H1 (cell line): ENCODE data around the gene NEURL1B. TPM values are rescaled to one million over a fixed set of nuclear protein-coding genes. Genes with fewer than 3 reads are reported as not detected.

Experiments
- CTCF ChIA-PET: fragments of 300-600 bp; sonication (Branson Sonifier 250); formaldehyde crosslinking; loops from one replicate; lab custom pipeline; 2021; ENCODE audit not compliant: partially characterized antibody; lab: Charles Lee
- POLR2A ChIA-PET: fragments of 300-600 bp; sonication (Branson Sonifier 250); formaldehyde crosslinking; loops from one replicate; lab custom pipeline; 2021; ENCODE audit warnings: inconsistent platforms; ENCODE audit not compliant: partially characterized antibody; lab: Charles Lee
- DNase-seq, 2 experiments: peaks; one replicate each; pipeline versions ENCODE4 v3.0.0 to v3.0.0-alpha.2; 2010 to 2022; ENCODE audit warnings: low spot score in 2 of 2, low read depth in 1 of 2, mixed read lengths in 1 of 2
- FAIRE-seq: peaks from 2 replicates; lab custom pipeline; 2011; peaks lifted over from hg19 to GRCh38; lab: Jason Lieb, UNC
- H2AFZ ChIP-seq: 2 replicates; pipeline ENCODE4 v1.8.1; 2012; ENCODE audit warnings: low read length, inconsistent platforms
- H2AK5ac ChIP-seq: 2 replicates; pipeline ENCODE4 v1.6.1; 2013; ENCODE audit warnings: low read depth, low read length
- H2BK120ac ChIP-seq: replicated peaks from 2 replicates; pipeline ENCODE3; 2013; ENCODE audit warnings: low read depth, low read length, inconsistent platforms
- H2BK12ac ChIP-seq: 2 replicates; pipeline ENCODE4 v1.6.1; 2013; ENCODE audit warnings: low read depth, low read length
- H2BK15ac ChIP-seq: 2 replicates; pipeline ENCODE4 v1.6.1; 2013; ENCODE audit warnings: low read length
- H2BK20ac ChIP-seq: 2 replicates; pipeline ENCODE4 v1.6.1; 2013; ENCODE audit warnings: low read length
- H2BK5ac ChIP-seq: 2 replicates; pipeline ENCODE4 v1.6.1; 2013; ENCODE audit warnings: low read depth, low read length
- H3K14ac ChIP-seq: 2 replicates; pipeline ENCODE4 v1.6.1; 2013; ENCODE audit warnings: inconsistent platforms; ENCODE audit not compliant: insufficient read length
- H3K18ac ChIP-seq: 2 replicates; pipeline ENCODE4 v1.6.1; 2013; ENCODE audit warnings: low read length; ENCODE audit errors: extremely low read depth
- H3K23ac ChIP-seq: 2 replicates; pipeline ENCODE4 v1.6.1; 2013; ENCODE audit warnings: inconsistent platforms; ENCODE audit not compliant: insufficient read length
- H3K23me2 ChIP-seq: 2 replicates; pipeline ENCODE4 v1.6.1; 2013; ENCODE audit warnings: low read depth, low read length
- H3K27ac ChIP-seq: 2 replicates; pipeline ENCODE4 v1.6.1; 2011; ENCODE audit warnings: low read depth, low read length, inconsistent platforms
- H3K27me3 ChIP-seq, 4 experiments: replicated peaks in 1 of 4; 1 replicate in 1 of 4; 2 replicates in 3 of 4; pipeline versions ENCODE4 v1.6.1 to v1.8.1; 2011 to 2013; ENCODE audit warnings: low read length in 3 of 4, mild to moderate bottlenecking in 3 of 4, inconsistent platforms in 2 of 4, mixed read lengths in 2 of 4, moderate library complexity in 1 of 4; ENCODE audit not compliant: control insufficient read depth in 3 of 4, insufficient read depth in 3 of 4; ENCODE audit errors: extremely low read depth in 1 of 4
- H3K36me3 ChIP-seq, 4 experiments: 2 replicates each; pipeline versions ENCODE4 v1.6.1 to v1.8.1; 2011 to 2013; ENCODE audit warnings: mild to moderate bottlenecking in 4 of 4, low read length in 3 of 4, moderate library complexity in 2 of 4, control low read depth in 1 of 4, inconsistent platforms in 1 of 4; ENCODE audit not compliant: insufficient read depth in 4 of 4, control insufficient read depth in 2 of 4
- H3K4ac ChIP-seq: replicated peaks from 2 replicates; pipeline ENCODE3; 2013; ENCODE audit warnings: low read length, low read depth, mixed read lengths, inconsistent platforms; ENCODE audit not compliant: insufficient read length
- H3K4me1 ChIP-seq, 4 experiments: replicated peaks in 1 of 4; 1 replicate in 1 of 4; 2 replicates in 3 of 4; pipeline versions ENCODE4 v1.6.1 to v1.8.1; 2011 to 2013; ENCODE audit warnings: low read length in 3 of 4, inconsistent platforms in 2 of 4, mixed read lengths in 1 of 4; ENCODE audit not compliant: insufficient read depth in 4 of 4, control insufficient read depth in 3 of 4
- H3K4me2 ChIP-seq, 2 experiments: 2 replicates each; pipeline versions ENCODE4 v1.6.1 to v1.8.1; 2011 to 2013; ENCODE audit warnings: low read depth in 2 of 2, low read length in 2 of 2, control low read depth in 1 of 2, inconsistent platforms in 1 of 2, mild to moderate bottlenecking in 1 of 2; ENCODE audit not compliant: insufficient read depth in 1 of 2
- H3K4me3 ChIP-seq, 4 experiments: fragments of 200-600, 300-600 bp in 1 of 4; sonication (generic), shearing (Covaris generic), sonication (Bioruptor Twin) in 1 of 4; 2 replicates each; pipeline versions ENCODE4 v1.5.1 to v1.8.1; 2011 to 2016; ENCODE audit warnings: low read length in 4 of 4, low read depth in 3 of 4, control low read depth in 2 of 4, inconsistent platforms in 2 of 4, mild to moderate bottlenecking in 2 of 4, mixed read lengths in 1 of 4, moderate library complexity in 1 of 4; ENCODE audit not compliant: insufficient read depth in 2 of 4; ENCODE audit errors: extremely low read depth in 1 of 4
- H3K56ac ChIP-seq: replicated peaks from 2 replicates; pipeline ENCODE3; 2013; ENCODE audit warnings: low read depth, mild to moderate bottlenecking, mixed read lengths, low read length, inconsistent platforms; ENCODE audit not compliant: insufficient read length
- H3K79me1 ChIP-seq: 2 replicates; pipeline ENCODE4 v1.6.1; 2013; ENCODE audit warnings: low read depth, low read length, control low read depth
- H3K79me2 ChIP-seq, 2 experiments: 2 replicates each; pipeline versions ENCODE4 v1.6.1 to v1.8.1; 2012 to 2013; ENCODE audit warnings: low read length in 2 of 2, mild to moderate bottlenecking in 2 of 2, inconsistent platforms in 1 of 2; ENCODE audit not compliant: insufficient read depth in 2 of 2, control insufficient read depth in 1 of 2
- H3K9ac ChIP-seq, 4 experiments: replicated peaks in 1 of 4; 1 replicate in 1 of 4; 2 replicates in 3 of 4; pipeline versions ENCODE4 v1.6.1 to v1.8.1; 2011 to 2013; ENCODE audit warnings: low read depth in 3 of 4, low read length in 3 of 4, control low read depth in 2 of 4, mild to moderate bottlenecking in 2 of 4, moderate library complexity in 2 of 4, inconsistent platforms in 1 of 4; ENCODE audit errors: extremely low read depth in 1 of 4
- H3K9me3 ChIP-seq, 2 experiments: 2 replicates each; pipeline versions ENCODE4 v1.6.1 to v1.8.1; 2012 to 2013; ENCODE audit warnings: mild to moderate bottlenecking in 2 of 2, moderate library complexity in 2 of 2, control low read depth in 1 of 2, inconsistent platforms in 1 of 2, low read depth in 1 of 2, low read length in 1 of 2, mixed read lengths in 1 of 2; ENCODE audit not compliant: insufficient read depth in 2 of 2
- H4K20me1 ChIP-seq, 2 experiments: replicated peaks in 1 of 2; 2 replicates each; pipeline versions ENCODE3 to v1.8.1; 2011 to 2013; ENCODE audit warnings: inconsistent platforms in 2 of 2, low read length in 2 of 2, mild to moderate bottlenecking in 1 of 2; ENCODE audit not compliant: insufficient read depth in 2 of 2, control insufficient read depth in 1 of 2
- H4K5ac ChIP-seq: 2 replicates; pipeline ENCODE4 v1.6.1; 2013; ENCODE audit warnings: low read length, low read depth, mixed read lengths, inconsistent platforms; ENCODE audit not compliant: insufficient read length
- H4K8ac ChIP-seq: 2 replicates; pipeline ENCODE4 v1.8.0; 2013; ENCODE audit warnings: mild to moderate bottlenecking, moderate library complexity, low read length, inconsistent platforms; ENCODE audit not compliant: insufficient read depth; ENCODE audit errors: extremely low read depth
- H4K91ac ChIP-seq: replicated peaks from 2 replicates; pipeline ENCODE3; 2013; ENCODE audit warnings: low read length, mixed read lengths, inconsistent platforms; ENCODE audit not compliant: insufficient read length
- BCL11A ChIP-seq, 2 experiments: IDR thresholded peaks; one replicate each; pipeline ENCODE4 v1.6.1; 2011; ENCODE audit warnings: low read depth in 2 of 2, low read length in 2 of 2, mild to moderate bottlenecking in 2 of 2
- KDM1A ChIP-seq: fragments of 200-600, 300-600 bp; sonication (generic); IDR thresholded peaks from 2 replicates; pipeline ENCODE4 v1.7.1; 2016; ENCODE audit warnings: mild to moderate bottlenecking, low read length, borderline replicate concordance
- WGBS, 2 experiments: shearing (Covaris generic) in 1 of 2; methylation state at CpG; one replicate each; pipeline versions ENCODE4 v1.1.6 to v1.1.7; 2013 to 2015; ENCODE audit warnings: low lambda C conversion rate in 2 of 2, mixed read lengths in 2 of 2, inconsistent platforms in 1 of 2, low coverage in 1 of 2, missing lambda C conversion rate in 1 of 2; ENCODE audit not compliant: insufficient replicate concordance in 2 of 2, insufficient coverage in 1 of 2, insufficient read length in 1 of 2; ENCODE audit errors: extremely low coverage in 1 of 2, missing lambda C conversion rate in 1 of 2; 5-methylcytosine and 5-hydroxymethylcytosine counted together
- polyA plus RNA-seq, 7 experiments: library from polyadenylated mRNA; depleted of rRNA in 3 of 7; stranded (reverse) in 5 of 7; unstranded in 2 of 7; fragments of >200 nt in 5 of 7; fragments of 200-250 nt in 2 of 7; gene quantifications; 1 replicate in 5 of 7; 2 replicates in 1 of 7; 4 replicates in 1 of 7; pipeline versions ENCODE4 v1.2.1 to v1.2.3, GENCODE V29; 2011 to 2013; ENCODE audit warnings: missing spikeins in 2 of 7, mixed read lengths in 2 of 7
- total RNA-seq: library from RNA; stranded (reverse); fragmentation: NEBNext Ultra II Directional; extraction: Animal tissue kit (Norgen Biotek cat#: 25700); gene quantifications from 2 replicates; pipeline ENCODE4 v1.2.1, GENCODE V29; 2021

The NEURL1B gene
- total and polyA plus RNA-seq, 2 of the 8 experiments (the other 6 are each of a cell fraction or from before 2014, with no cell fraction given): 3.3 to 6.1 TPM

- 84% methylated on average over 10 of the region's 11 CpGs; no CpG with 5 or more reads in 1 of the 2 experiments for WGBS, 2 experiments
- Histone ChIP-seq H4K20me1 (peaks cover 0 to 8% of the 10 kb centered on the region in 2 experiments), H3K4me3 (no peak overlapping the region), H3K9me3 (no peaks in the 10 kb centered on the region), H3K23me2 (peaks cover 7% of the 10 kb centered on the region; the same call in 1 of the 2 replicates), H4K8ac (0 out of 2 replicates have a peak overlapping the region, but pooled peaks have one; percentile 42), H3K27ac (no peak overlapping the region), H3K79me1 (no peaks in the 10 kb centered on the region), H3K4ac (no peak overlapping the region), H2AFZ (no peak overlapping the region), H3K27me3 (peaks cover 0 to 16% (median 12%) of the 10 kb centered on the region in 4 experiments; a peak in 5 of 7 replicates), H3K23ac (no peak overlapping the region), H3K36me3 (no peaks in the 10 kb centered on the region), H3K14ac (no peak overlapping the region), H2BK120ac (no peak overlapping the region), H4K5ac (no peak overlapping the region), H3K79me2 (no peaks in the 10 kb centered on the region), H2BK12ac (0 out of 2 replicates have a peak overlapping the region, but pooled peaks have one; percentile 28), H3K4me2 (no peak overlapping the region), H3K4me1 (peaks cover 5 to 31% (median 8%) of the 10 kb centered on the region in 4 experiments; a peak in 6 of 7 replicates), H3K9ac (no peak overlapping the region), H3K56ac (no peak overlapping the region), H2BK15ac (no peak overlapping the region), H4K91ac (no peak overlapping the region), H2BK20ac (no peak overlapping the region), H2AK5ac (no peak overlapping the region), H3K18ac (no peak overlapping the region), H2BK5ac (no peak overlapping the region)
- POLR2A ChIA-PET: interaction anchor here (1.2 kb wide), 1 partner anchor 14 kb away, joined by 3 read pairs; no protein-coding TSS in a partner anchor
- DNase-seq (no peak), FAIRE-seq (no peak)
- no peak for TF ChIP-seq BCL11A (IDR thresholded peaks at IDR 0.05; ENCODE audit: low read depth in 2 of 2, low read length in 2 of 2)
- 0 out of 2 replicates have a peak, but pooled peaks have one; percentile 0 for TF ChIP-seq KDM1A
- CTCF ChIA-PET: interaction anchor here (0.9 to 12.3 kb wide), 10 partner anchors 8 to 201 kb away, joined by 3 to 164 read pairs (median 6); no protein-coding TSS in a partner anchor
Measured at GRCh38 chr5:172645271-172646055, 4.4 kb downstream of the NEURL1B start.
